ENCODE measurements around the gene TMEM127.
"Not testable (repeated sequence)": the region's sequence is repeated elsewhere in the genome, so short reads cannot be mapped to it uniquely, and the experiment has no call there.

TMEM127 gene

DNA sequence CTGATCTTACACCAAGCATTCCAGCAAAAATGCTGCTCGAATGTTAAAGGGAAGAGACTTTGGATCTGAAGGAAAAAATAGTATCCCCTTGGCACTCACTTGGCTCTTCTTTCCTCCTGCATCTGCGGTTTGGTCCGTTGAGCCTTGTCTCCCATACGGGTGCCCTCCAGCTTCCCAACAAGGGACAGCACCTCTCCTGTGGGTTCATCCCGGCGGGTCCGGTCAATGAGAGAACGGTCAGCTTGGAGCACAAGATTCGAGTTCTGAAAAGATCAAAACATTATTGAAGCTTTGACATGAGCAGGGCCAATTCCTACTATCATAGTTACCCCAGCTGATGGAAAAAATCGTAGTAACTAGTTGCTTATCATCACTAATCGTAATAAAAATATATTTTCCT lies 38.8 kb upstream of the TMEM127 start:
- TF ChIP-seq, protein P1, sequence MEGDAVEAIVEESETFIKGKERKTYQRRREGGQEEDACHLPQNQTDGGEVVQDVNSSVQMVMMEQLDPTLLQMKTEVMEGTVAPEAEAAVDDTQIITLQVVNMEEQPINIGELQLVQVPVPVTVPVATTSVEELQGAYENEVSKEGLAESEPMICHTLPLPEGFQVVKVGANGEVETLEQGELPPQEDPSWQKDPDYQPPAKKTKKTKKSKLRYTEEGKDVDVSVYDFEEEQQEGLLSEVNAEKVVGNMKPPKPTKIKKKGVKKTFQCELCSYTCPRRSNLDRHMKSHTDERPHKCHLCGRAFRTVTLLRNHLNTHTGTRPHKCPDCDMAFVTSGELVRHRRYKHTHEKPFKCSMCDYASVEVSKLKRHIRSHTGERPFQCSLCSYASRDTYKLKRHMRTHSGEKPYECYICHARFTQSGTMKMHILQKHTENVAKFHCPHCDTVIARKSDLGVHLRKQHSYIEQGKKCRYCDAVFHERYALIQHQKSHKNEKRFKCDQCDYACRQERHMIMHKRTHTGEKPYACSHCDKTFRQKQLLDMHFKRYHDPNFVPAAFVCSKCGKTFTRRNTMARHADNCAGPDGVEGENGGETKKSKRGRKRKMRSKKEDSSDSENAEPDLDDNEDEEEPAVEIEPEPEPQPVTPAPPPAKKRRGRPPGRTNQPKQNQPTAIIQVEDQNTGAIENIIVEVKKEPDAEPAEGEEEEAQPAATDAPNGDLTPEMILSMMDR (IDR thresholded peaks at IDR 0.05; ENCODE audit: low read depth, low read length) = no peak
- H3K4me3 ChIP-seq (ENCODE audit: low read depth, low read length) = peak overlapping the region; percentile 100

DNA sequence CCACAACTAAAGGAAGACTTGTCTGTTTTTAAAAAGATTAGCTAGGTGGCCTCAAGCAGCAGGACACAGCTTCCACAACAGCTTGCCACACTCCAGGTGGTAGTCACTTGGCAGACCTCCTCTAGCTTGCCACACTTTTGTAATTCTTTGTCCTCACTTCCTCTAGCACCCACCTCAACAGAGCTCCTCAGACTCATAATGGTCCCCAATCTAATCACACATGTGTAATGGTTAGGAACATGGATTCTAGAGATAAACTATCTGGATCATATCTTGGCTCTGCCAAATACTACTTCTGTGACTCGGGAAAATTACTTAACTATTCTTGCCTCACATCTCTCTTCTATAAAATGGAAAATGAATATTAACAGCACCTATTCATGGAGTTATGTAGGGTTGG lies 36.1 kb upstream of the TMEM127 start:
- TF ChIP-seq, protein P1 (IDR thresholded peaks at IDR 0.05; ENCODE audit: low read depth, low read length) = no peak
- H3K4me3 ChIP-seq (ENCODE audit: low read depth, low read length) = no peak overlapping the region

DNA sequence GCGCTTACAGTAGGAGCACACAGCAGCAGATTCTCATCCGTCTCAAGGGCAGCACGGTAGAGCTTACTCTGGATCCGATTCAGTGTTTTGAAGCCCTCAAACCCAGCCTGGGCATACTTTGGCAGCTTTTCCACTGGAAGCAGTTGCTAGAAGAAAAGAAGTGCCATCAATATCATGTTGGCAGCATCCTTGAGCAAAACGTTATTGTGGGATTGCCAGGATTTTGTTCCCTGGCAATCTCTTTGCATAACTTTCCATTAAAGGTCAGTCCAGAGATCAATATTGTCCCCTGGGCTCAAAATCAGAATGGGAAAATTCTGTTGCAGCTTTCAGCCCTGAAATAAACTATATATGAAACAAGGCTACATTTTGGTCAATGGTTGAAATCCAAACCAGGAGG lies 31.1 kb upstream of the TMEM127 start:
- TF ChIP-seq, protein P1 (IDR thresholded peaks at IDR 0.05; ENCODE audit: low read depth, low read length) = no peak
- H3K4me3 ChIP-seq (ENCODE audit: low read depth, low read length) = no peak overlapping the region

DNA sequence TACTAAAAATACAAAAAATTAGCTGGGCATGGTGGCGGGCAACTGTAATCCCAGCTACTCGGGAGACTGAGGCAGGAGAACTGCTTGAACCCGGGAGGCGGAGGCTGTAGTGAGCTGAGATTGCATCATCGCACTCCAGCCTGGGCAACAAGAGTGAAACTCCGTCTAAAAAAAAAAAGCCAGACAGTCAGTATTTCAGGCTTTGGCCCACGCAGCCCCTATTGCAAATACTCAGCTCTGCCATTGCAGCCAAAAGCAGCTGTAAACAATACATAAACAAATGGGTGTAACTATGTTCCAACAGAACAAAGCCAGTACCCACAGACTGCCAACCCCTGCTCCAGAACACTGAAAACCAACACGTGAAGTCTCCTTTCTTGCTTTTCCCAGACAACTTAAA lies 28.5 kb upstream of the TMEM127 start:
- not testable (repeated sequence) for H3K4me3 ChIP-seq (ENCODE audit: low read depth, low read length)

DNA sequence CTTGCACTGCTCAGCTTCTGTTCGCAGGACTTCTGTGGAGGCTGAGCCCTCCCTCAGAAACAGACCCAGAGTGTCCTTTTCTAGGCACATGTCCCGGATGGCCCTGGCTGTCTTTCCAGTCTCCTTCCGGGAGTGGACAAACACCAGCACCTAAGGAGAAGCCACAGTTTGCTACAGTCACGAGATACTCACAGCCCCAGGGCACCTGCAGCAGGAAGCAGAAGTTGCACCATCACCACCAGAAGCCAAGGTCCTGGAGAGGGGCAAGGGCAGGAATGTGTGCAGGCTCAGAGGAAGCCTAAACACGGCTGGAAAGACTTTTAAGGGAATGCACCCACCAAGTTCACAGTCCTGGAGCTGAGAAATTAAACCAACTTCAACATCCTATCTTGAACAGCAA lies 26.0 kb upstream of the TMEM127 start:
- TF ChIP-seq, protein P1 (IDR thresholded peaks at IDR 0.05; ENCODE audit: low read depth, low read length) = no peak
- H3K4me3 ChIP-seq (ENCODE audit: low read depth, low read length) = no peak overlapping the region

DNA sequence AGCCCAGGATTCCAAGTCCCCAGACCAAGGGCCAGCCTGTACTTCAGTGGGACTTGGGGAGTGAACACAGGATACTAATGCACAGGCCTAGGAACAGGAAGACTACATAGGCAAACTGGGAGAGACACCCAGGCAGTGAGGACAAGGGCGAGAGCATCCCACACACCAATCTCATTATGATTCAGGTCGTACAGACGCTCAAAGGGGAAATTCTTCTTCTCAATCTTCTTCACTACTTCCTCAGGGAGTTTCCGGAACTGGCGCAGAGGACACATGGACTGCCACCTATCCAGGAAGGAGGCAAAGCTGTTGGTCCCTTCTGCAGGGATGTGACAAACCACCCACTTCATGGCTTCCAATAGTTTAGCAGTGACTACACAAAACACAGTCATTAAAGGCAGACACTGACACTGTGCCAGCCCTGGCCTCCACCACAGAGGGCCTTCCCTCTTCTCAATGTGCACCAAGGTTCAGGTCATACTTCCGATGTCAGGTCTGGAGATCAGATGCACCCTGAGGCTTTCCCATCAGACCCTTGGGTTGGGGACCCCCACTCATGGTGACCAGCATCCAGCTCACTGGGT lies 21.6 kb upstream of the TMEM127 start:
- TF ChIP-seq, protein P1 (IDR thresholded peaks at IDR 0.05; ENCODE audit: low read depth, low read length) = no peak
- H3K4me3 ChIP-seq (ENCODE audit: low read depth, low read length) = no peak overlapping the region

DNA sequence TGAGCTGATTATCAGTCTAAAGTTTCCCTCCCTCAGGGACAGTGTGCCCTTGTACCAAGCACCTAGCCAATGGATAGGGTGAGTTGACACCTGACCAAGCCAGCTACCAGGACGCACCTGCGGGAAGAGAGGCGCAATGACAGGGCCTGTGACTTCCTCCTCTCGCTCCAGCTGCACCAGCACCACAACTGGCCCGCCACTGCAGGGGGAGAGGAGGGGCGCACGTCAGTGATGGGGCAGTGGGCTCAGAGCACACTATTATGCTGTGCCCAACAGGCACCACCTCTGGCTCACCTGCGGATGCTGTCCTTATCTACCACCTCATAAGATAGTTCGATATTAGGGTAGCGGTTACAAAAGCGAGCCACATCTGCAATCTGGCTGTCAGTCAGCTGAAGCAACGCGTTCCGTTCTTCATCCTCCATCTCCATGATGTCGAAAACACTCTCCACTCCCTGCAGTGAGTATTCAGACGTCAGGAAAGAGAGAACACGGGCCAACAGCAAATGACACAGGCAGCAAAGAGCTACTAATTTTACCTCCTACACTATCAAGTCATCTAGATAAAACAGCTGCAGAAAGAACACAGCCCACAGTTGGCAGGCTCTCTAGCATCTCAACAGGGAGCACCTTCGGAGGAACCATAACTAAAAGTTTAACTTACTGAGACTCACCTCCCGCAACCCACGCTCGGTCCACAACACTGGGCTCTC lies 11.1 kb upstream of the TMEM127 start:
- TF ChIP-seq, protein P1 (IDR thresholded peaks at IDR 0.05; ENCODE audit: low read depth, low read length) = no peak
- H3K4me3 ChIP-seq (ENCODE audit: low read depth, low read length) = no peak overlapping the region

All from WI38 (cell line).